Subcutaneous adipose tissue (tissue), 4 donors: ENCODE results near the gene MRNIP. TPM values are rescaled to one million over a fixed set of nuclear protein-coding genes. Genes with fewer than 3 reads are reported as not detected.

ENCODE experiments used
- total RNA-seq, 4 donors: library from RNA; depleted of rRNA; stranded (reverse); fragments of >200 nt; gene quantifications; one replicate each; pipeline ENCODE4 v1.1.0, GENCODE V29; 2016
- TF ChIP-seq, protein P1 (sequence below): fragments of 450-650 bp; IDR thresholded peaks from one replicate; pipeline ENCODE4 v1.5.1; 2016; ENCODE audit warnings: low read depth, mild to moderate bottlenecking, control low read depth, antibody characterized with exemption, moderate library complexity

MRNIP gene
- total RNA-seq, 4 donors from 2014 or later = 14.5 to 46.0 (median 31.0) TPM

DNA sequence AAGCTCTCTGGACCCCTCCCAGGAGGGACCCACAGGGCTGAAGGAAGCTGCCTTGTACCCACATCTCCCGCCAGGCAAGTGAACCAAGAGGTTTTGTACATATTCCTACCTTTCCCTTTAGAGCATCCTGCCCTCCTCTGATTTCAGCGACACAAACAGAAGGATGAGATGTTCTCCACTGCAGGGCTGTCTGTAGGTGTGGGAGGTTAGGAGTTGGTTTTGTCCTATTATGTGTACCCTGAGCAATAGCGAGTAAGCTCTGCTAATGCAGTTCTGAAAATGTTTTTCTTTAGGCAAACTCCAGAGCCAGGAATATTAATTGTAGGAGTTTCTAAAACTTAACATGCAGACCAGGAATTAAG is 24.9 kb downstream of the MRNIP start:
- TF ChIP-seq, protein P1, sequence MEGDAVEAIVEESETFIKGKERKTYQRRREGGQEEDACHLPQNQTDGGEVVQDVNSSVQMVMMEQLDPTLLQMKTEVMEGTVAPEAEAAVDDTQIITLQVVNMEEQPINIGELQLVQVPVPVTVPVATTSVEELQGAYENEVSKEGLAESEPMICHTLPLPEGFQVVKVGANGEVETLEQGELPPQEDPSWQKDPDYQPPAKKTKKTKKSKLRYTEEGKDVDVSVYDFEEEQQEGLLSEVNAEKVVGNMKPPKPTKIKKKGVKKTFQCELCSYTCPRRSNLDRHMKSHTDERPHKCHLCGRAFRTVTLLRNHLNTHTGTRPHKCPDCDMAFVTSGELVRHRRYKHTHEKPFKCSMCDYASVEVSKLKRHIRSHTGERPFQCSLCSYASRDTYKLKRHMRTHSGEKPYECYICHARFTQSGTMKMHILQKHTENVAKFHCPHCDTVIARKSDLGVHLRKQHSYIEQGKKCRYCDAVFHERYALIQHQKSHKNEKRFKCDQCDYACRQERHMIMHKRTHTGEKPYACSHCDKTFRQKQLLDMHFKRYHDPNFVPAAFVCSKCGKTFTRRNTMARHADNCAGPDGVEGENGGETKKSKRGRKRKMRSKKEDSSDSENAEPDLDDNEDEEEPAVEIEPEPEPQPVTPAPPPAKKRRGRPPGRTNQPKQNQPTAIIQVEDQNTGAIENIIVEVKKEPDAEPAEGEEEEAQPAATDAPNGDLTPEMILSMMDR = no peak

DNA sequence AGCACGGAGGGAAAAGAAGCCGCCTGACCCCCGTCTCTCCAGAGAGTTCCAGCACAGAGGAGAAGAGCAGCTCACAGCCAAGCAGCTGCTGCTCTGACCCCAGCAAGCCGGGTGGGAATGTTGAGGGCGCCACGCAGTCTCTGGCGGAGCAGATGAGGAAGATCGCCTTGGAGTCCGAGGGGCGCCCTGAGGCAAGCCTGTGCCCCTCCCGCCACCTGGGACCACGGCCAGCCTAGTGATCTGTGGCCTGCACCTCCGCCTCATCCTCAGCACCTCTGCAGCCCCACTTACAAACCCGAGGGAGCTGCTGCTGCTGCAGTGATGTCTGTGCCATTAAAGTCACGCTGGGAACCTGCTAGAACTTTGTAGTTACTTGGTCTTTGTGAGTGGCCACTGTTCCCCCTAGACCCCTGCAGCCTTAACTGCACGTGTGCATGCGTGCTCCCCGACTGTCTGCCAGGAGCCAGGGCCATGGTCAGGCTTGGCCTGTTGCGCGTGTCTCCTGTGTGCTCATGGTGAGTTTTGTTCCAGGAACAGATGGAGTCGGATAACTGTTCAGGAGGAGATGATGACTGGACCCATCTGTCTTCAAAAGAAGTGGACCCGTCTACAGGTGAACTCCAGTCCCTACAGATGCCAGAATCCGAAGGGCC is 25.4 kb downstream of the MRNIP start:
- TF ChIP-seq, protein P1 = no peak

DNA sequence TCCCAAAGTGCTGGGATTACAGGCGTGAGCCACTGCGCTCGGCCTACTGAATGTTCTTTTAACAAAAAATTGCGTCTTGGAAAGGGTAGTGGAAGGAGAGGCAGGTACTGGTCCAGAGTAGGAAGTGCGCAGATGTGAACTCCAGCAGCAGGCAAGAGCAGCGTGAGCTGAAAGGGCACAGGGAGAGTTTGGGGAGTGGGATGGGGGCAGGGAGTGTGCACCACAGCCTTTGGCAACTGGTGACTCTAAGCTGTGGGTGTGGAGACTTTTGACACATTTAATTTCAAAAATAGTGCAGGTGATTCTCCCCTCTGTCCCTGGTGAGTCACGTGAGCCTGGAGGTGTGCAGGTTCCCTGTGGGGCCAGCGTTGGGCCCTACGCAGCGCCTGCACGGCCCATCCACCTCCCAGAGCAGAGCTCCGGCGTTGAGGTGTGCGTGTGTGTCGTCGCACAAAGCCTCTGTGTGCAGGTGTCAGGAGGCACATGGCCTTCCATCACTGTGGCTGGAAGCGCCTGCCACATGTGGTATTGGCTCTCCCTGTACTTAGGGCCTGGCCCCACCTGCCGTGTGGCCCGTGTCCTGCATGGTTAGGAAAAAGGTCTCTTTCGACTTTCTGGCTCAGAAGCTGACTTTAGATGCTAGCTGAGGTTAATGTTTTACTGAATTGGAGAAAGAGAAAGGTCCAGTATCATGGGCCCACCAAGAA is 26.4 kb downstream of the MRNIP start:
- TF ChIP-seq, protein P1 = no peak

DNA sequence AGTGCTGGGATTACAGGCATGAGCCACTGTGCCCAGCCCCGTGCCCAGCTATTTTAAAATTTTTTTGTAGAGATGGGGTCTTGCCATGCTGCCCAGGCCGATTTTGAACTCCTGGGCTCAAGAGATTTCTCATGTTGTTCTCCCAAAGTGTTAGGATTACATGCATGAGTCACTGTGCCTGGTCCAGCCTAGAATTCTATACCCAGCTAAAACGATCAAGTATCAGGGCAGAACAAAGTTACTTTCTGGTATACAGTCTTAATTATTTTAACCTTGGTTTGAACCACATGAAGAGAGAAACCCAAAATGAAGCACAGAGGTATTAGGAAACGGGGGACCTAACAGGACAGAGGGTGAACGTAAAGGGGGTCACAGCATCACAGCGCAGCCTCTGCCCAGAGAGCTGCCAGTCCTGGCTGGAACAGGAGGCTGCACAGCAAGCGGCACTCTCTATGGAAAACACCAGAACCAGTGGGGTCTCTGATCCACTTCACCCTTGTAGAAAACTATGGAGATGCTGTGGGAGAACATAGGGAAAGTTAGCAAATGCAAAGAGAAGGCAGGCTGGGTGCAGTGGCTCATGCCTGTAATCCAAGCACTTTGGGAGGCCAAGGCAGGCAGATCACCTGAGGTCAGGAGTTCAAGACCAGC is 27.7 kb downstream of the MRNIP start:
- TF ChIP-seq, protein P1 = no peak

DNA sequence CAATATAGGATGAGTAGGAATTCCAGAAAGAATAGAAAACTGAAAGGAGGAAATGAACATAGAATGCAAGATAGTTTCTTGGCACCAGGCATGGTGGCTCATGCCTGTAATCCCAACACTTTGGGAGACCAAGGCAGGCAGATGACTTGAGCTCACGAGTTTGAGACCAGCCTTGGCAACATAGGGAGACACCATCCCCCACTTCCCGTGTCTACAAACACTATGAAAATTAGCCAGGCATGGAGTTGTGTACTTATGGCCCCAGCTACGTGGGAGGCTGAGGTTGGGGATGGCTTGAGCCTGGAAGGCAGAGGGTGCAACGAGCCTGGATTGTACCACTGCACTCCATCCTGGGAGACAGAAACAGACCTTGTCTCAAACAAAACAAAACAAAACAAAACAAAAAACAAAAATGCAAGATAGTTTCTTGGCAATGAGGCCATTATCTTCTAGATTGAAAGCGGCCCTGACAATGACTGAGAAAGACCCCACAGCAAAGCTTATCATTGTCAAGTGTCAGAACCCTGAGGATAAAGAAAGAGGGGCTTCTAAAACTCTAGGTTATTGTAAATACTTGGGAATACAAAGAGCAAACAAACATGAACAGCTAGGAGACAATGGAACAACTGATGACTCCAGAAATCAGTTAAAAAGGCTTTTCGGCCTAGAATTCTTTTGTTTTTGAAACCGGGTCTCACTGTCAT is 28.7 kb downstream of the MRNIP start:
- TF ChIP-seq, protein P1 = no peak

DNA sequence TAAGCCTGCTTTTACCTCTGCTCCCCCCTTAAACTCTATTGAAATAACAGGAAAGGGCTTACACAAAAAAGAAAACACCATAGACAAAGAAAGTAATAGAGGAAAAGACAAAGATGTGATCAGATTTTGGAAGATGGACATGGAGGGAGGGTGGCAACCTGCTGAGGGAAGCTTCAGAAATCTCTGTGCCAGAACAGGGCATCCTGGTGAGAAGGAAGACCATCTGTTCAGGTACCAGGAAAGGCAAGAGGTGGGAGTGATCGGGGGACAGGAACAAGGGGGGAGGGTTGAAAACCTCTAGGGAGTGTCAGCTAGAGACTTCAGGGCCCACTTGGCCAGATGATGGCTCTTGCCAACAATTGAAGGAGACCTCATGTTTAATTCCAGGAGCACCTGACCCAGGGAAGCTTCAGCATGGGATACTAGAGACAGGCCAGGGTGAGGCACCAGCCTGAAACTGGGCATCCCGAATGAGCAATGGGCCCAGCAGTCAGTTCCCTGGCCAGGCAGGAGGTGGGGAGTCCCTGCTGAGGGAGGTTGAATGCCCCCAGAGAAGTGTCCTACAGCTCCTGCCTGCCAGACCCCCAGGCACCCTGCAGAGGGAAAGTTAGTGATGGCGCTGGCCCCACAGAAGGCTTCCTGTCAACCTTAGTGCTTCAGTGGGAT is 29.7 kb downstream of the MRNIP start:
- TF ChIP-seq, protein P1 = no peak
